ENCODE measurements around the gene TAB2.

Gene TAB2

GRCh38 chr6:149317644-149318571 is at the start of gene TAB2:
TSS of gene TAB2 (plus strand) at chr6:149317712. CDS start at chr6:149369998, 52,286 bp downstream.
- TF ChIP-seq CTCF (conservative IDR thresholded peaks at IDR 0.05; ENCODE audit: low read length): no peak
- DNase-seq (ENCODE audit: low read depth): no peak
- peak within 1 kb of the TSS; percentile 84 for H3K4me3 ChIP-seq (ENCODE audit: low read length)

GRCh38 chr6:149268146-149268545 is 49.4 kb upstream of the TAB2 start:
- no peak for TF ChIP-seq CTCF (conservative IDR thresholded peaks at IDR 0.05; ENCODE audit: low read length)
- H3K4me3 ChIP-seq (ENCODE audit: low read length): no peak overlapping the region
- DNase-seq (ENCODE audit: low read depth): no peak

GRCh38 chr6:149268768-149269167 is 48.7 kb upstream of the TAB2 start:
- no peak for DNase-seq (ENCODE audit: low read depth)
- no peak for TF ChIP-seq CTCF (conservative IDR thresholded peaks at IDR 0.05; ENCODE audit: low read length)
- H3K4me3 ChIP-seq (ENCODE audit: low read length): no peak overlapping the region

GRCh38 chr6:149270616-149271015 is 46.9 kb upstream of the TAB2 start:
- H3K4me3 ChIP-seq (ENCODE audit: low read length): no peak overlapping the region
- no peak for TF ChIP-seq CTCF (conservative IDR thresholded peaks at IDR 0.05; ENCODE audit: low read length)
- no peak for DNase-seq (ENCODE audit: low read depth)

- no peak overlapping the region for H3K4me3 ChIP-seq (ENCODE audit: low read length)
- no peak for TF ChIP-seq CTCF (conservative IDR thresholded peaks at IDR 0.05; ENCODE audit: low read length)
- peak; percentile 3 for DNase-seq (ENCODE audit: low read depth)
These were observed 45.9 kb upstream of the TAB2 start for GRCh38 chr6:149271348-149272340.

GRCh38 chr6:149273318-149273717 is 44.2 kb upstream of the TAB2 start:
- no peak overlapping the region for H3K4me3 ChIP-seq (ENCODE audit: low read length)
- TF ChIP-seq CTCF (conservative IDR thresholded peaks at IDR 0.05; ENCODE audit: low read length): no peak
- no peak for DNase-seq (ENCODE audit: low read depth)

All from AG10803 (cell line).